Neural progenitor cell (in vitro differentiated cells): ENCODE measurements around the gene TBL1X.

Experiments used
- EZH2 ChIP-seq: fragments of 200-600 bp; sonication (generic); IDR thresholded peaks from 2 replicates; pipeline ENCODE4 v1.6.1; 2017; ENCODE audit warnings: antibody characterized with exemption, mild to moderate bottlenecking, moderate library complexity
- EZH2phosphoT487 ChIP-seq: fragments of 200-600 bp; sonication (generic); IDR thresholded peaks from 2 replicates; pipeline ENCODE4 v1.6.1; 2017; ENCODE audit warnings: antibody characterized with exemption
- TF ChIP-seq, protein P1 (sequence below): fragments of 200-600 bp; sonication (generic); IDR thresholded peaks from 2 replicates; pipeline ENCODE4 v1.5.1; 2017; ENCODE audit warnings: antibody characterized with exemption, mild to moderate bottlenecking

DNA sequence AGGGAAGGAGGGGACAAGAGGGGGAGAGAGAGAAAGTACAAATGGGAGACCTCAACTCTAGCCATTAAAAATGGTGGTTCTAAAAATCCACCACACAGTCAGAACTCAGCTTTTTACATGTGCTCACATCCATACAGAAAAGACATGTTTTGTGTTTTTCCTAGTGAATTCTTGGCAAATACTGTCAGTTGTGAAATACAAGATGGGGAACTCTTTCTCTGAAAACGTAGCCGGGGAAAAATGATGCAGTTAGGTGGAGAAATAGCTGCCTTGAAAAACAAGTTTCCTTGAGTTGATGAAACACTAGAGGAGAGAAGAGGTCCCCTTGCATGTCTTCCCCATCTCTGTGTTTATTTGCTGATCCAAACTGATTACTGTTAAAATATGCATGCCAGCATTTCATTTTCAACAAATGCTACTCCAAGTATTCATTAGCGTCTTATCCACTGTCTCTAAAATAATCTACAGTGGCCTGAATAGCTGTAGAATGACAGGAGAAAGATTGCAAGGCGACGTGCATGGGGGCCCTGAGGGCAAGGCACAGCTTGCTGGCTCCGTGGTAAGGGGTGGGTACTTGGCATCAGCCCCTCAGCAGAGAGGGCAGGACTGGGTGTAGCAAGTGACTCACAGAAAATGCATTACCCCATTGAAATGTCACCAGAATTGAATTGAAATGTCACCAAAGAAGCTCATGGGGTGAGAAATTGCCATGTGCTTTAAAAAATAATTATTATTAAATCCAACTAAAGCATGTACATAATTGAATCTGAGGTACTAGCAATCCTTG is 48.1 kb upstream of the TBL1X start:
- TF ChIP-seq, protein P1, sequence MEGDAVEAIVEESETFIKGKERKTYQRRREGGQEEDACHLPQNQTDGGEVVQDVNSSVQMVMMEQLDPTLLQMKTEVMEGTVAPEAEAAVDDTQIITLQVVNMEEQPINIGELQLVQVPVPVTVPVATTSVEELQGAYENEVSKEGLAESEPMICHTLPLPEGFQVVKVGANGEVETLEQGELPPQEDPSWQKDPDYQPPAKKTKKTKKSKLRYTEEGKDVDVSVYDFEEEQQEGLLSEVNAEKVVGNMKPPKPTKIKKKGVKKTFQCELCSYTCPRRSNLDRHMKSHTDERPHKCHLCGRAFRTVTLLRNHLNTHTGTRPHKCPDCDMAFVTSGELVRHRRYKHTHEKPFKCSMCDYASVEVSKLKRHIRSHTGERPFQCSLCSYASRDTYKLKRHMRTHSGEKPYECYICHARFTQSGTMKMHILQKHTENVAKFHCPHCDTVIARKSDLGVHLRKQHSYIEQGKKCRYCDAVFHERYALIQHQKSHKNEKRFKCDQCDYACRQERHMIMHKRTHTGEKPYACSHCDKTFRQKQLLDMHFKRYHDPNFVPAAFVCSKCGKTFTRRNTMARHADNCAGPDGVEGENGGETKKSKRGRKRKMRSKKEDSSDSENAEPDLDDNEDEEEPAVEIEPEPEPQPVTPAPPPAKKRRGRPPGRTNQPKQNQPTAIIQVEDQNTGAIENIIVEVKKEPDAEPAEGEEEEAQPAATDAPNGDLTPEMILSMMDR = no peak
- TF ChIP-seq EZH2phosphoT487 (no peak), EZH2 (no peak)
